Measurements from ENCODE around the gene NACC1.
"Not testable (repeated sequence)": the region's sequence is repeated elsewhere in the genome, so short reads cannot be mapped to it uniquely, and the experiment has no call there.

Gene NACC1

GRCh38 chr19:13146763-13147563, 28.9 kb downstream of the NACC1 start:
- DNase-seq (ENCODE audit: low spot score), result peak; percentile 37

DNA sequence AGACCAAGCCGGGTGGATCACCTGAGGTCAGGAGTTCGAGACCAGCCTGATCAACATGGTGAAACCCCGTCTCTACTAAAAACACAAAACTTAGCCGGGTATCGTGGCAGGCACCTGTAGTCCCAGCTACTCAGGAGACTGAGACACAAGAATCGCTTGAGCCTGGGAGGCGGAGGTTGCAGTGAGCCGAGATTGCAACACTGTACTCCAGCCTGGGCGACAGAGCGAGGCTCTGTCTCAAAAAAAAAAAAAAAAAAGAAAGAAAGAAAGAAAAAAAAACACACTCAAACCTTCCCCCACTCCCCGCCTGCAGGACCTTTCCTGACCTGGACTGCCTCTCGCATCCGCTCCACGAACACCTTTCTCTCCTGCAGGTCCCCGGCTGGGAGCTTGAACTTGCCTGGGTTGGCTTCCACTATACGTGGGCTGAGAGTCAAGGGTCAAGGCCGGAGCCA, 31.1 kb downstream of the NACC1 start:
- DNase-seq (ENCODE audit: low spot score), result not testable (repeated sequence)

GRCh38 chr19:13149628-13150186, 31.6 kb downstream of the NACC1 start:
- peak; percentile 48 for DNase-seq (ENCODE audit: low spot score)

GRCh38 chr19:13150187-13150930, 32.3 kb downstream of the NACC1 start, which contains the start of the genes IER2 and STX10:
TSS of gene IER2 (plus strand) at chr19:13150411. CDS start at chr19:13153187, 2,776 bp downstream.
TSS of gene STX10 (minus strand) at chr19:13150375. CDS start at chr19:13150173, 202 bp downstream.
- peak; percentile 94 for DNase-seq (ENCODE audit: low spot score)

GRCh38 chr19:13150931-13151604, 33.0 kb downstream of the NACC1 start:
- DNase-seq (ENCODE audit: low spot score), result no peak

DNA sequence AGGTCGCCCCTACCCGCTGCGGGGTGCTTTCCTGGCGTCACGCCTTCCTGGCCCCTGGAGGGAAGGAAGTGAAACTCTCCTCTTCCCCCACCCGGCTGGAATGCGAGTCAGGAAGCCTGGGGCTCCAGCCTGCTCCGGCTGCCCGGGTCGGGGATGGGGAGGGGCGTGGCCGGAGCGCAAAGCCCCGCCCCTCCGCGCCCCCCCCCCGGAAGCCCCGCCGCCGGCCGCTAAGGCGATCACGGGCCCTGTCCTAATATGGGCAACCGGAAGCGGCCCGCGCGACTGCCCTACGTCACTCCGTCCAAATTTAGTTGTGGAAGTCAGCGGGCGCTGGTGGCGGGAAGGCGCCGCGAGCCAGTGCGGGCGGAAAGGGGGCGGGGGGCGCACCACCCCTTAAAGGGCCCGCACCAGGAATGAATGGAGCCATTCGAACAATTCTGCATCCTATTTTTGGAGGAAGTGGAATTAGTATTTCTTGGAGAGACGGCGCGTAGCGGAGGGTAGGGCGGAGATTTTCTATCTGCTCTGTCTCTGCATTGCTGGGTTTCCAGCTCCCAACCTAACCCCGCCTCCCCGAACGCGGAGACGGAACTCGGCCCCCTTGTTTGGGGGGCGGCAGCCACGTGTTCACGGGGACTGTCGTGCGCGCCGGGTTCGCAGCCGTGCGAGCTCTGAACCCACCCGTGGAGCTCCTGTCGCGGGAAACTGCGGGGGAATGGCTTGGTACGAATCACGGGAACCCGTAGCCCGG, 33.7 kb downstream of the NACC1 start:
- peak; percentile 98 for DNase-seq (ENCODE audit: low spot score)

DNA sequence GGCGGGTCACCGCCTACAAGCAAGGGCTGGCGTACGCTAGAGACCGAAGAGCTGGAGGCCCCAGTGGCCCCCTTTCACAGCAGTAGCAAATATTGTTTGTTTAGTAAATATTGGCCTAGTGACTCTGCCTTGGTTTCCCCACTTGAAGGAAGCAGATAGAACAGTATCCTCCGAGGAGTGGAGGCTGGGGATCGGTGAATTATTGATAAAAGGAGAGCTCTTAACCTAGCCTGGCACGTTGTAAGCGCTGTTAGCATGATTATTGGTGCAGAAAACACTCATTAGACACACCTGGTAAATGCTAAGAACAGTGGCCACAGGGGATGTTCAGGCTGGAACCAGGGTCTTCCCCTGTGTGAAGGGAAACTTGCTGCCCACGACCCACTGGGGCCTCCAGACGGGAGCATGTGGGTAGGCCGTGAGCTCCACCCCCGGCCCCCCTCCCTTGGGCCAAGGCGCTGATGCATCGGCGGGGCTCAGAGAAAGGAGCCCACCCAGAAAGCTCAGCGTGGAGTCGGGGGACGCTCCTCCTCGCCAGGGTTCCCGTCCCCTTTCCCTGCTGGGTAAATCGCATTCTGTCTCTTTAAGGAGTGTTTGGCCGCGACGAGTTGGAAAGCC, 34.4 kb downstream of the NACC1 start:
- no peak for DNase-seq (ENCODE audit: low spot score)

- peak; percentile 95 for DNase-seq (ENCODE audit: low spot score)
Measured at GRCh38 chr19:13152974-13153568, 35.0 kb downstream of the NACC1 start.

- DNase-seq (ENCODE audit: low spot score), result no peak
Measured at GRCh38 chr19:13153569-13154240, 35.6 kb downstream of the NACC1 start.

DNA sequence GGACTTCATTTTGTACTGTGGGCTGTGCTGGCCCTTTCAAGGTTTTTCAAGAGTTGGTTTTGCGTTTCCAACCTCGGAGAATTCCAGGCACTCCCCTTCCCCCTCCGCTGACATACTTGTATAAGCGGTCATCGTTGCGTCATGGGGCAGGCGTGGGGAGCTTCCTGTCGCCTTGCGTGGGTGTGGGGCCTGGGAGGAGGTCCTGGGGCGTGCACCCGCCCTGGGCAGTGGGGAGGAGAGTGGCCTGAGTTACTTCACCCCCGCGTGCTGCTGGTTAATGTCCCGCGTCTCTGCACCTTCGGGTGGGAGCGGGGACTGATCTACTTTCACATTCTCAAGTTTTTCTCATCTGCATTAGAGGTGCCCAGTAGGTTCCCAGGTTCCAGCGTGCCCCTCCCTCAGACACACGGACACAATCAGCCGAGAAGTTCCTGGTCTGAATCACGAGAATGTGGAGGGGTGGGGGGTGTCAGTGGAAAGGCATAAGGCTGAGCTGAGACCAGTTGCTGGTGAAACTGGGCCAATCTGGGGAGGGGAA, 36.2 kb downstream of the NACC1 start:
- DNase-seq (ENCODE audit: low spot score), result peak; percentile 94

- peak; percentile 77 for DNase-seq (ENCODE audit: low spot score)
Measured at GRCh38 chr19:13154911-13155471, 36.9 kb downstream of the NACC1 start.

DNA sequence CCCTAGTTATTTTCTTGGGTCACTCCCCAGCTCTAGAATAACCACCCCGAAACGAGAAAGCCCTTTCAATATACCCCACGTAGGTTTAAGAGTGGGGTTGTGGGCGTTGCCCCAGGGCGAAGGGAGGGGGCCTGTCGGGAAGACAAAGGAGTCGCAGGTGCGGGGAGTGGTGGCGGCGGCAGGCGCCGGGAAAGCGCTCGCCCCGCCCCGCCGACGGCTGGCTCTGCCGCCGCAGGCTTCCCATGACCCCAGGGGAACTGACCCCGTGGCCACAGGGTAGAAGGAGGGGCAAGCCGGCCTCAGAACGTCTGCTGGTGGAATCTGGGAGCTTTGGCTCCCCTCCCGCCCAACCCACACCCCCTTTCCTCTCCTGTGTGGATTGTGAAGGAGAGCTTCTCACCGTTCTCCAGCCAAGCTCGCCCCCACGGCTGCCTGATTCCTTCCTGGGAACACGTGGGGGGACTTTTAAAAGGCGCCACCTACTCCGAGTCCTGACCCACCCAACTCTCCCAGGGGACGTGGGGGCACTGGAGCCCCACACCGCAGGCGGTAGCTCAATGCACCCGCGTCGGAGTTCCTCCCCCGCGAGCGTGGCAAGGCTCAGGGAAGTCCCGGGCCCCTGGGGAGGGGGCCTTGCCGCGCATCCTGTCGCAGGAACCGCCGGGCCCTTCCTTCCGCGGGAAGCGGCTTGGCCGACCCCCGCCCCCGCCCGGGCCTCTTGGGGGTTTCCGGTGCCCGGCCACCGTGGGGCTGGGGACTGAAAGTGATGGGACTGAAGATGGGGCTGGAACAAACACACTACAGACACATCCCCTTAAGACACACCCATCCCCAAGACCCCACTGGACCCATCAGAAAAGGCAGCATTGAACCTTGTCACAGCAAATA, 37.7 kb downstream of the NACC1 start:
- peak; percentile 85 for DNase-seq (ENCODE audit: low spot score)

DNA sequence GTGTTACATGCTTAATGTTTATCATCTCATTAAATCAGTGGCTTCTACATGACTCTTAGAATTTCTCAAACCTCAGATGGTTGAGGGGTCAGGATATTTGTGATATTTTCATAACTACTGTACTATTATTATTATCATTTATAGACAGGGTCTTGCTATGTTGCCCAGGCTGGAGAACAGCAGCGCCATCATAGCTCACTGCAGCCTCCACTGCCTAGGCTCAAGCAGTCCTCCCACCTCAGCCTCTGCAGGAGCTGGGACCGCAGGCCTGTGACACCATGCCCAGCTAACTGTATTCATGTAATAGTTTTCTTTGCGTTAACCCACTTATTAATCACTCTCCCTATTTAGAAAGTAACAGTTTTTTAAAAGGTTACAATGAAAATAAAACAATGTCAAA, 41.6 kb downstream of the NACC1 start:
- DNase-seq (ENCODE audit: low spot score), result no peak

GRCh38 chr19:13160557-13160956, 42.5 kb downstream of the NACC1 start:
- DNase-seq (ENCODE audit: low spot score), result peak; percentile 80

GRCh38 chr19:13162724-13163608, 44.9 kb downstream of the NACC1 start:
- DNase-seq (ENCODE audit: low spot score), result peak; percentile 97

GRCh38 chr19:13163609-13164342, 45.7 kb downstream of the NACC1 start:
- DNase-seq (ENCODE audit: low spot score), result peak; percentile 95
